Adrenal gland (tissue), 12 donors: ENCODE results near the gene CEP131. TPM values are rescaled to one million over a fixed set of nuclear protein-coding genes. Genes with fewer than 3 reads are reported as not detected.

Source experiments
- DNase-seq, 7 donors: peaks; one replicate each; pipeline ENCODE4 v3.0.0-alpha.2; 2019 to 2020
- H3K27ac ChIP-seq, 5 donors: fragments of 200-600 bp; sonication (generic) in 4 of 5; 1 replicate in 3 of 5; 2 replicates in 2 of 5; pipeline versions ENCODE4 v1.5.1 to v1.8.0; 2016 to 2020; ENCODE audit warnings: mild to moderate bottlenecking in 1 of 5
- H3K27me3 ChIP-seq: fragments of 200-600 bp; 2 replicates; pipeline ENCODE4 v1.8.0; 2021
- H3K36me3 ChIP-seq, 2 donors: fragments of 200-600 bp; replicated peaks in 1 of 2; 1 replicate in 1 of 2; 2 replicates in 1 of 2; pipeline versions ENCODE4 v1.5.1 to v1.8.0; 2018 to 2022
- H3K4me1 ChIP-seq, 2 donors: fragments of 200-600 bp; replicated peaks in 1 of 2; 1 replicate in 1 of 2; 2 replicates in 1 of 2; pipeline versions ENCODE4 v1.5.1 to v1.8.0; 2018 to 2021
- H3K4me3 ChIP-seq, 4 donors: fragments of 200-600 bp; sonication (generic) in 3 of 4; one replicate each; pipeline ENCODE4 v1.5.1; 2016 to 2018
- H3K9me3 ChIP-seq, 3 donors: fragments of 200-600 bp; sonication (generic) in 1 of 3; replicated peaks in 1 of 3; 1 replicate in 2 of 3; 2 replicates in 1 of 3; pipeline versions ENCODE4 v1.5.1 to v1.8.0; 2016 to 2021
- POLR2A ChIP-seq, 2 donors: fragments of 450-650 bp; IDR thresholded peaks; one replicate each; pipeline ENCODE4 v1.6.1; 2017; ENCODE audit warnings: antibody characterized with exemption in 2 of 2, mild to moderate bottlenecking in 2 of 2, moderate library complexity in 1 of 2
- WGBS, 4 donors: extraction: QIAGEN DNeasy Blood & Tissue Kit in 2 of 4; methylation state at CpG; one replicate each; pipeline versions ENCODE4 v1.1.5 to v1.1.7; 2013 to 2017; 5-methylcytosine and 5-hydroxymethylcytosine counted together
- intact Hi-C, 2 donors: fragments of 100-400 bp; cut with DNase I; formaldehyde crosslinking; loops; one replicate each; pipeline versions ENCODE4 v1.14.1 to v1.15.0; 2022 to 2023
- polyA plus RNA-seq, 3 donors: library from polyadenylated mRNA; stranded (reverse); fragments of 200-250 nt in 2 of 3; fragments of 350-450 nt in 1 of 3; fragmentation: Illumina TruSeq in 1 of 3; extraction: RNeasy Lipid Tissue Mini Kit (QIAGEN cat#74804) in 1 of 3; gene quantifications; one replicate each; pipeline ENCODE4 v1.2.3, GENCODE V29; 2013 to 2014
- total RNA-seq, 9 donors: library from RNA; depleted of rRNA in 4 of 9; stranded (reverse); fragments of >200 nt in 4 of 9; fragments of 120-200 nt in 1 of 9; fragmentation: NEBNext Ultra II Directional in 1 of 9; extraction: Animal tissue kit (Norgen Biotek cat#: 25700) in 1 of 9; gene quantifications; one replicate each; pipeline versions ENCODE4 v1.1.0 to v1.2.4, GENCODE V29; 2013 to 2023
- TF ChIP-seq, protein P1 (sequence below), 6 experiments: fragments of 450-650 bp in 4 of 6; fragments of 200-600 bp in 2 of 6; sonication (generic) in 1 of 6; IDR thresholded peaks; 1 replicate in 5 of 6; 2 replicates in 1 of 6; pipeline versions ENCODE4 v1.5.1 to v1.8.0; 2016 to 2021; ENCODE audit warnings: antibody characterized with exemption in 6 of 6, mild to moderate bottlenecking in 2 of 6, moderate library complexity in 1 of 6
- donor health status: healthy with polysubstance abuse.
- donor health status: Bipolar disorder and iron deficiency.
- donor health status: DM: yes; HTN: yes; CAD: no.
- donor health status: DM: no; HTN: no; CAD: no.
- donor health status: DM: no; HTN: no; CAD: no.
- donor health status: DM: yes; HTN: yes; CAD: no.

CEP131 gene
- total and polyA plus RNA-seq, 12 donors = 0.81 to 55.8 (median 8.2) TPM

DNA sequence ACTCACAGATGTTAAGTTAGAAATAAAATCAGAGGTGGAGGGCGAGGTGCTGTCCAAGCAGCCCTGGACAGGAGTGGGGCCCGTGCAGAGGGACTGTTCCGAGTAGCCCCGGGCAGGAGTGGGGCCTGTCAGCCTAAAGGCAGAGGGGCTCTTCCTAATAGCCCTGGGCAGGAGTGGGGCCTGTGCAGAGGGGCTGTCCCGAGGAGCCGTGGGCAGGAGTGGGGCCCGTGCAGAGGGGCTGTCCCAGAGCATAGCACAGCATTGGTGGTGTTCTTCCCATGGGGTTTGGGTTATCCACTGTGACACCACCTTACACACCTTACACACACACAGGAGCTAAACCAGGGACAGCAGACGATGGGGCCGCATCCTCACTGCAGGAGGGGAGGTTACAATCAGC is 10.4 kb downstream of the CEP131 start:
- H3K4me1 ChIP-seq = no peaks in the 10 kb centered on the region
- no peak overlapping the region for H3K27ac ChIP-seq
- WGBS, 4 donors = 83 to 94% (median 91%) methylated on average over 9 of the region's 9 CpGs
- H3K27me3 ChIP-seq = no peaks in the 10 kb centered on the region
- TF ChIP-seq, protein P1, sequence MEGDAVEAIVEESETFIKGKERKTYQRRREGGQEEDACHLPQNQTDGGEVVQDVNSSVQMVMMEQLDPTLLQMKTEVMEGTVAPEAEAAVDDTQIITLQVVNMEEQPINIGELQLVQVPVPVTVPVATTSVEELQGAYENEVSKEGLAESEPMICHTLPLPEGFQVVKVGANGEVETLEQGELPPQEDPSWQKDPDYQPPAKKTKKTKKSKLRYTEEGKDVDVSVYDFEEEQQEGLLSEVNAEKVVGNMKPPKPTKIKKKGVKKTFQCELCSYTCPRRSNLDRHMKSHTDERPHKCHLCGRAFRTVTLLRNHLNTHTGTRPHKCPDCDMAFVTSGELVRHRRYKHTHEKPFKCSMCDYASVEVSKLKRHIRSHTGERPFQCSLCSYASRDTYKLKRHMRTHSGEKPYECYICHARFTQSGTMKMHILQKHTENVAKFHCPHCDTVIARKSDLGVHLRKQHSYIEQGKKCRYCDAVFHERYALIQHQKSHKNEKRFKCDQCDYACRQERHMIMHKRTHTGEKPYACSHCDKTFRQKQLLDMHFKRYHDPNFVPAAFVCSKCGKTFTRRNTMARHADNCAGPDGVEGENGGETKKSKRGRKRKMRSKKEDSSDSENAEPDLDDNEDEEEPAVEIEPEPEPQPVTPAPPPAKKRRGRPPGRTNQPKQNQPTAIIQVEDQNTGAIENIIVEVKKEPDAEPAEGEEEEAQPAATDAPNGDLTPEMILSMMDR (IDR thresholded peaks at IDR 0.05) = no peak
- TF ChIP-seq POLR2A (IDR thresholded peaks at IDR 0.05) = no peak
- intact Hi-C loops = no loop called here
- H3K36me3 ChIP-seq = no peaks in the 10 kb centered on the region
- no peak for DNase-seq
- no peak overlapping the region for H3K4me3 ChIP-seq
- H3K9me3 ChIP-seq = no peaks in the 10 kb centered on the region

DNA sequence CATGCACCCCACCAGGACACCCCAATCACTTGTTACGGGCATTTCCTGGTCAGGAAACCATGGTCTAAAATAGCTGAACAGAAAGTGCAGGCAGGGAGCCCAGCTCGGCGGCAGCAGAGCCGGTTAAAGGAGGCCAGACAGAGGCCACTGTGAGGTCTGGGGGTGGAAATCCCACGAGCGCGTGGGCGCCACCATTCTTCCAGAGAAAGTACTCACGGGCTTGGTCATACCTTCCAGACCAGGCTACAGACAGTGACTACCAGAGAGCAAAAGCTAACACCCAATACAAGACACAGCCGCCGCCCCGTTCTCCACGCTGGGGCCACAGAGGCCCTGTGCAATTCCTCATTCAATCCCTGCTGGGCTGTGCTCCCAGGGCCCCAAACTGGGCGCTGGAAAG is 11.9 kb downstream of the CEP131 start:
- no peaks in the 10 kb centered on the region for H3K27me3 ChIP-seq
- intact Hi-C loops = no loop called here
- WGBS, 4 donors = 68 to 75% (median 73%) methylated on average over 12 to 14 of the region's 14 CpGs
- no peak overlapping the region for H3K27ac ChIP-seq
- TF ChIP-seq, protein P1 (IDR thresholded peaks at IDR 0.05) = no peak
- no peak for TF ChIP-seq POLR2A (IDR thresholded peaks at IDR 0.05)
- H3K4me3 ChIP-seq = no peak overlapping the region
- no peaks in the 10 kb centered on the region for H3K36me3 ChIP-seq
- H3K4me1 ChIP-seq = no peaks in the 10 kb centered on the region
- no peaks in the 10 kb centered on the region for H3K9me3 ChIP-seq
- no peak for DNase-seq

DNA sequence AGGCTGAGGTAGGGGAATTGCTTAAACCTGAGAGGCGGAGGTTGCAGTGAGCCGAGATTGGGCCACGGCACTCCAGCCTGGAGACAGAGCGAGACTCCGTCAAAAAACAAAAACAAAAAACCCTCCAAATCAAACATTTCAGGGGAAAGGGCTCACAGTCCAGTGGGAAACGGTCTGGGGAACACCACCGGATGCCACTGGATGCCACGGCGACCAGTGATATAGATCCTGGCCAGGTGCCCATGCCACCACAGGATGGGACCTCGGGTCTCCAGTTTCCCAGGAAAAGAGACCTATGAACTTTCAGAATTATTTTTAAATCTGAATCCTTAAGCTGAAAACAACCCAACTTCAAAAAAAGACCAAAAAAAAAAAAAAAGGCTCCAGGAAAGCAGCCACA is 12.3 kb downstream of the CEP131 start:
- Histone ChIP-seq H3K27me3 (no peaks in the 10 kb centered on the region), H3K27ac (no peak overlapping the region), H3K9me3 (no peaks in the 10 kb centered on the region), H3K36me3 (no peaks in the 10 kb centered on the region), H3K4me1 (no peaks in the 10 kb centered on the region), H3K4me3 (no peak overlapping the region)
- intact Hi-C loops = no loop called here
- no peak for DNase-seq
- TF ChIP-seq POLR2A (IDR thresholded peaks at IDR 0.05) = no peak
- TF ChIP-seq, protein P1 (IDR thresholded peaks at IDR 0.05) = no peak
- WGBS, 4 donors = 73 to 86% (median 75%) methylated on average over 10 of the region's 10 CpGs

DNA sequence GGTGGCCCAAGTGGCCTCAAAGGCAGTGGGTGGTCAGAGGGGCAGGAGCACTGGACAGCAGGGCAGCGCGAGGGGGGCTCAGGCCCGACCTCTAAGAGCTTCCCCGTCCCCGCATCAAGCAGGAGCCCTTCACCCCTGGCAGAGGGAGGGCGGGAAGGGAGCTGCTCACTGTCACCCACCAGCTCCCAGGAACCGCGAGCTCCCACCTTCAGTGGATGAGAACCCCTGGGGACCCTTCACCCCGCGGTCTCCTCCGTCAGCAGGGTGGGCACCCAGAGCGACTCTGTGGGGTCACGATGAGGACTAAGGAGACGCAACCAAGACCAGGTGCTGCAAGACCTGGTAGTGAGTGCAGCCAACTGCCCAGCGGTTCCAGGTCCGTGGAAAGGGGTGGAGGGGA is 13.6 kb downstream of the CEP131 start:
- no peaks in the 10 kb centered on the region for H3K9me3 ChIP-seq
- TF ChIP-seq, protein P1 (IDR thresholded peaks at IDR 0.05) = no peak
- TF ChIP-seq POLR2A (IDR thresholded peaks at IDR 0.05) = no peak
- no peaks in the 10 kb centered on the region for H3K4me1 ChIP-seq
- no peak overlapping the region for H3K4me3 ChIP-seq
- no peak for DNase-seq
- no peaks in the 10 kb centered on the region for H3K36me3 ChIP-seq
- 93 to 99% (median 95%) methylated on average over 6 to 16 of the region's 16 CpGs for WGBS, 4 donors
- H3K27me3 ChIP-seq = no peaks in the 10 kb centered on the region
- H3K27ac ChIP-seq = no peak overlapping the region
- intact Hi-C loops = no loop called here
